Stimulated activated CD8-positive, alpha-beta memory T cell treated with anti-CD3 and anti-CD28 coated beads, Interleukin-7, amount 100 ng/mL, for 1 hour (primary cell): ENCODE results near the gene HSPA1B.
"Not testable (repeated sequence)": the region's sequence is repeated elsewhere in the genome, so short reads cannot be mapped to it uniquely, and the experiment has no call there.

Experiments used
- DNase-seq, 2 donors: peaks; one replicate each; pipeline ENCODE4 v3.0.0-alpha.2; 2020; ENCODE audit warnings: low read depth in 2 of 2

HSPA1B gene

DNA sequence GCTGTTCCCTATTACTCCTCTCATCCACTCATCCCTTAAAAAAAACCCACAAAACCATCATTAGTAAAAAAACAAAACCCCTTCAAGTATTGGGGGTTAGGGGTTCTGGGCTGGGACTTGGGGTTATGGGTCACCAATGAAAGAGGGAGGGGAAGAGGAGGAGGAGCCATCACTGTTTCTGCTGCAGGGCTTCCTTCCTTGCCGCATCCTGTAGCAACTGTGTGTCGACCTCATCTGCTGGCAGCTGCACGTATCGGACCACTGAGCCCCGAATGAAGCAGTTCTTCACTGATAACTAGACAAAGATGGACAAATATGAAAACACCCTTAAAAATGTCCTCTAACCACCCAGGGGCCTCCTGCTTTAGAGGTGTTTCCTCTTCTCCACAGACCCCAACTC, 29.9 kb upstream of the HSPA1B start:
- no peak for DNase-seq

DNA sequence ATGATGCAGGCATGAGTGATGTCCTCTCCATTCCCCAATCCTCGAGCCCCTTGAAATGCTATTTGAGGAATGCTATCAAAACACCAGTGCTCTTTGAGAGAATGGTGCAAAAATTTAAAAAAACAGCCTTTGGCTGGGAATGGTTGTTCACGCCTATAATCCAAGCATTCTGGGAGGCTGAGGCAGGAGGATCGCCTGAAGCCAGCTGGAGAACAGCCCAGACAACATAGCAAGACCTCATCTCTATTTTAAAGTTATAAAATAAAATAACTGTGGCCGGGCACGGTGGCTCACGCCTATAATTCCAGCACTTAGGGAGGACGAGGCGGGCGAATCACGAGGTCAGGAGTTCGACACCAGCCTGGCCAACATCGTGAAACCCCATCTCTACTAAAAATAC, 27.8 kb upstream of the HSPA1B start:
- no peak for DNase-seq

DNA sequence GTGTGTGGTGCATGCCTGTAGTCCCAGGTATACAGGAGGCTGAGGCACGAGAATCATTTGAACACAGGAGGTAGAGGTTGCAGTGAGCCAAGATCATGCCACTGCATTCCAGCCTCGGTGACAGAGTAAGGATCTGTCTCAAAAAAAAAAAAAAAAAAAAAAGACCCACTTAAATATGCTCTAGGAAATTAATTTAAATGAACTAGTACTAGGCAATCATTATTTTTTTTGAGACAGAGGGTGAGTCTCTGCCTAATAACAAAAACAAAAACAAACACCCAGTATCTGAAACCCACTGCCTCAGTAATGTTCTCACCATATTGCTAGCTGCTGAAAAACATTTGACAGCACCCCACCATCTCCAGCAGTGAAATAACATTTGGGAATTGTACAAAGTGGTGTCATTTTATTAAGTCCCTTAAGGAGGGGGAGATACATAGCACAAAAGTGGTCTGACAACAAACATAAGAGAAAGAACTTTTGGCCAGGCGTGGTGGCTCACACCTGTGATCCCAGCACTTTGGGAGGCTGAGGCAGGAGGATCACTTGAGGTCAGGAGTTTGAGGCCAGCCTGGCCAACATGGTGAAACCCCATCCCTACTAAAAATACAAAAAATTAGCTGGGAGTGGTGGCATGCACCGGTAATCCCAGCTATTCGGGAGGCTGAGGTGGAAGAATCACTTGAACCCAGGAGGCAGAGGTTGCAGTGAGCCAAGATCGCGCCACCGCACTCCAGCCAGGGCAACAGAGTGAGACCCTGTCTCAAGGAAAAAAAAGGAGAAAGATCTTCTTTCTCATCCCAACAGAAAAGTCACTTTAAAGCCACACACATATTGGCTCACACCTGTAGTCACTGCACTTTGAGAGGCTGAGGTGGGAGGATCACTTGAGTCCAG, 26.3 kb upstream of the HSPA1B start:
- not testable (repeated sequence) for DNase-seq

DNA sequence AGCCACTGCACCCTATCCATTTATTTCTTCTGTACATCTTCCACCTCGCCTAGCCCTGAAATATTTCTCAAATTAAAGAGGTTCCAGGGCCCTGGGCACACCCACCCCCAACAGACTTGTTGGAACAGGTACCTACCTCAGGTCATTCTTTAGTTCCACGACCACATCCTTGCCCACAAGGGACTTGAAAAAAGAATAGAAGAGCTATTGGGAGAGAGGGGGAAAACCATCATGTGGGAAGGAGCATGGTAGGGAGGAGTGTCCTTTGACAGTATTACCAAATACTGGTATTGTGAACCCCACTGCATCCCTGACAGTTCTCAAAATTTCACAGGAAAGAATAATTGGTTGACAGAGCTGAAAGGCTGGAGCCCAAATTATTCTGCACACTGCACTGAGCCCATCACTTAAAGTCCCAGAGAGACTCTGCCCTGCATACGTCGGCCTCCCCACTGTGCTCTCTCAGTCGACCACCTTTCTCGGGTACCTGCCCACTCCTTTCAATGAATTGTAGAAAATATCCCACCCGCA, 21.5 kb upstream of the HSPA1B start:
- DNase-seq, result no peak

DNA sequence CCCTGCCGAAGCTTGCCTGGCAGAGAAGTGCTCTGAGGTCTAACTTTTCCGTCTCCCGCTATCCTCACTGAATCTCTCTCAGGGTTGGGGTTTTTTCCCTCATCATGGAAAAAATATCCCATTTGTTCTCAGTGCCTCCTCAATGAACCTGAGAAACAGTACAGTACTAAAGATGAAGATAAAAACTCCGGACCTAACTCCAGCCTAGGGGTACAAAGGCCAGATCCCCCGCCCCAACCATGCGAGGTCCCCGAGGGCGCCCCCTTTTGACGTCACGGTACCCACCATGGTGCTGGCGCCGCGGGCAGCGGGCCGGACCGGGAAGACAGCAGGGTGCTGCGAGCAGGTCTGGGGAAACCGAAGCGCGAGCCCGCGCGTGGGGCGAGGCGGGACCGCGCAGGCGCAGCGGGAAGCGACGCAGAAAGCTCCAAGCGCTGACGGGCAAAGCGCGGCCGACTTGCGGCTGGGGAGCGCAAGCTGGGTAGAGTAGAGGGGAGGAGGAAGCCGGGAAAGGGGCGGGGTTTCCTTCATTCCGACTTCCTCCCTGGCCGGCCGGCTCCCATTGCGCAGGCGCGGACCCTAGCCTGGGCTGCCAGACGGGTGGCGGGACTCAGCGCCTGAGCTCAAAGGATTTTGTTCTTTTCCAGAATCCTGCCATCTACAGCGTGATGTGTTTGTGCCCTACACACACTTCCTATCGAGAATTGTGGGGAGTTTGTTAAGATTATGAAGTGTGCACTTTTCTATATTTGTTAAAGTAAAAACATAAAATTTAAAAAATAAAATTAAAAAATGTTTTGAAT, 20.9 kb upstream of the HSPA1B start, which contains the start of gene LSM2:
Gene LSM2, minus strand, starts transcription at position 497 of the 803 bp plus-strand sequence. Its CDS starts 209 bp downstream, at position 288.
- DNase-seq, result peak; percentile 92 to 95

DNA sequence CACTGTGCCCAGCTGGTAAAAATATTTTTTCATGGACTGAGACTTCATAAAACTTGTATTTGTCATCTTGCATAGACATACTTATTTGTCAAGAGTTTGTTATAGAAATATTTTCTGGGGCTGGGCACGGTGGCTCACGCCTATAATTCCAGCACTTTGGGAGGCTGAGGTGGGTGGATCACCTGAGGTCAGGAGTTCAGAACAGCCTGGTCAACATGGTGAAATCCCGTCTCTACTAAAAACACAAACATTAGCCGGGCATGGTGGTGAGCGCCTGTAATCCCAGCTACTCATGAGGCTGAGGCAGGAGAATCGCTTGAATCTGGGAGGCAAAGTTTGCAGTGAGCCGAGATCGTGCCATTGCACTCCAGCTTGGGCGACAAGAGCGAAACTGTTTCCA, 18.9 kb upstream of the HSPA1B start:
- not testable (repeated sequence) for DNase-seq

DNA sequence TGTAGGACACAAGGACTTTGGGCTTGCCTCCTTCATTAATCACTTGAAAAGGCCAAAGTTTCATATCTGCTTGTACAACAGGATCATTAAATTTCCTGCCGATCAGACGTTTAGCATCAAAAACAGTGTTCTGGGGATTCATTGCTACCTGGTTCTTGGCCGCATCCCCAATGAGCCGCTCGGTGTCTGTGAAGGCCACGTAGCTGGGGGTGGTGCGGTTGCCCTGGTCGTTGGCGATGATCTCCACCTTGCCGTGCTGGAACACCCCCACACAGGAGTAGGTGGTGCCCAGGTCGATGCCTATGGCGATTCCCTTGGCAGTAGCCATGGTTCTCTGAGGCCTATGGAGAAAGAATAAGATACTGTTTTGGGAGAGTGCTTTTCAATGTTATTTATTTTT, 15.9 kb upstream of the HSPA1B start:
- no peak for DNase-seq

DNA sequence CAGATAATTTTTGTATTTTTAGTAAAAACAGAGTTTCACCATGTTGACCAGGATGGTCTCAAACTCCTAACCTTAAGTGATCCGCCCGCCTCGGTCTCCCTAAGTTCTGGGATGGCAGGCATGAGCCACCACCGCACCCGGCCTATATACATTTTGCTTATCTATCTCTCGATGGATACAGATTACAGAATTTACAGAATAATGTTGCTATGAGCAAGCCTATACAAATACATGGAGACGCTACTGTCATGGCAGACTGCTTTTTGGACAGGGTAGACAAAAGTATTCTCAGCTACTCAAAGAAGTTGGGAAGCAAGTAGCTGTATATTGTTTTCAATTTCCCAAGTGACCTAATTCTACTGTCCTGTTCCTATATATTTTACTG, 14.1 kb upstream of the HSPA1B start:
- DNase-seq, result no peak

DNA sequence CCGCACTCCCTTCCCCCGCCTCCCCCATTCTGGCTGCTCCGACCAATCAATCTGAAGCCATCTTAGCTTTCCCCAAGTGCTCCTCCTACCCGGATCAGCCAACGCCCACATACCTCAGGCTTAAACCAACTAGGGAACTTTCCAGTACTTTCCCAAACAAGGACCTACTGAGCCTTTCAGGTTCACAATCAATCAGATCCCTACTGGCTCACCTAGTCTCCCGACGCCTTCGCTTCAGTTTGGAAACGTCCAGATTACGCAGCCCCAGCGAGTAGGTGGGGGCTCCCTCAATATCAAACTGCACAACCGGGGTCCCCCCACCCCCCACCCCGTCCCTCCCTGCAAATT, 12.9 kb upstream of the HSPA1B start:
- no peak for DNase-seq

DNA sequence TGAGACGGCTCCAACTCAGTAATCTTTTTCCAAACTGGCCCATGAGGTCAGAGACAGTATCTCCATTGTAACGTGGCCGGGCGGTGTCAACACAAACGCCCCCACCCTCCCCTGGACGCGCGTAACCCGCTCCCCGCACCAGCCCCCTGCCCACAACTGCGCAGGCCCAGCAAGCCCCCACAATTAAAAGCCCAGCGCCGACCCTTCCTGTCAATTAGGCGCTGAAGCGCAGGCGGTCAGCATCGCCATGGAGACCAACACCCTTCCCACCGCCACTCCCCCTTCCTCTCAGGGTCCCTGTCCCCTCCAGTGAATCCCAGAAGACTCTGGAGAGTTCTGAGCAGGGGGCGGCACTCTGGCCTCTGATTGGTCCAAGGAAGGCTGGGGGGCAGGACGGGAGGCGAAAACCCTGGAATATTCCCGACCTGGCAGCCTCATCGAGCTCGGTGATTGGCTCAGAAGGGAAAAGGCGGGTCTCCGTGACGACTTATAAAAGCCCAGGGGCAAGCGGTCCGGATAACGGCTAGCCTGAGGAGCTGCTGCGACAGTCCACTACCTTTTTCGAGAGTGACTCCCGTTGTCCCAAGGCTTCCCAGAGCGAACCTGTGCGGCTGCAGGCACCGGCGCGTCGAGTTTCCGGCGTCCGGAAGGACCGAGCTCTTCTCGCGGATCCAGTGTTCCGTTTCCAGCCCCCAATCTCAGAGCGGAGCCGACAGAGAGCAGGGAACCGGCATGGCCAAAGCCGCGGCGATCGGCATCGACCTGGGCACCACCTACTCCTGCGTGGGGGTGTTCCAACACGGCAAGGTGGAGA, 12.3 kb upstream of the HSPA1B start, which contains the start of the genes HSPA1A and HSPA1L:
Gene HSPA1A, plus strand, starts transcription at position 519 of the 814 bp plus-strand sequence. Its CDS starts 214 bp downstream, at position 733.
Gene HSPA1L, minus strand, starts transcription at position 259 of the 814 bp plus-strand sequence. CDS start 3,311 bp downstream, outside the sequence.
- DNase-seq, result no peak

DNA sequence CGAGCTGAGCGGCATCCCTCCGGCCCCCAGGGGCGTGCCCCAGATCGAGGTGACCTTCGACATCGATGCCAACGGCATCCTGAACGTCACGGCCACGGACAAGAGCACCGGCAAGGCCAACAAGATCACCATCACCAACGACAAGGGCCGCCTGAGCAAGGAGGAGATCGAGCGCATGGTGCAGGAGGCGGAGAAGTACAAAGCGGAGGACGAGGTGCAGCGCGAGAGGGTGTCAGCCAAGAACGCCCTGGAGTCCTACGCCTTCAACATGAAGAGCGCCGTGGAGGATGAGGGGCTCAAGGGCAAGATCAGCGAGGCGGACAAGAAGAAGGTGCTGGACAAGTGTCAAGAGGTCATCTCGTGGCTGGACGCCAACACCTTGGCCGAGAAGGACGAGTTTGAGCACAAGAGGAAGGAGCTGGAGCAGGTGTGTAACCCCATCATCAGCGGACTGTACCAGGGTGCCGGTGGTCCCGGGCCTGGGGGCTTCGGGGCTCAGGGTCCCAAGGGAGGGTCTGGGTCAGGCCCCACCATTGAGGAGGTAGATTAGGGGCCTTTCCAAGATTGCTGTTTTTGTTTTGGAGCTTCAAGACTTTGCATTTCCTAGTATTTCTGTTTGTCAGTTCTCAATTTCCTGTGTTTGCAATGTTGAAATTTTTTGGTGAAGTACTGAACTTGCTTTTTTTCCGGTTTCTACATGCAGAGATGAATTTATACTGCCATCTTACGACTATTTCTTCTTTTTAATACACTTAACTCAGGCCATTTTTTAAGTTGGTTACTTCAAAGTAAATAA, 10.2 kb upstream of the HSPA1B start:
- DNase-seq, result not testable (repeated sequence)

DNA sequence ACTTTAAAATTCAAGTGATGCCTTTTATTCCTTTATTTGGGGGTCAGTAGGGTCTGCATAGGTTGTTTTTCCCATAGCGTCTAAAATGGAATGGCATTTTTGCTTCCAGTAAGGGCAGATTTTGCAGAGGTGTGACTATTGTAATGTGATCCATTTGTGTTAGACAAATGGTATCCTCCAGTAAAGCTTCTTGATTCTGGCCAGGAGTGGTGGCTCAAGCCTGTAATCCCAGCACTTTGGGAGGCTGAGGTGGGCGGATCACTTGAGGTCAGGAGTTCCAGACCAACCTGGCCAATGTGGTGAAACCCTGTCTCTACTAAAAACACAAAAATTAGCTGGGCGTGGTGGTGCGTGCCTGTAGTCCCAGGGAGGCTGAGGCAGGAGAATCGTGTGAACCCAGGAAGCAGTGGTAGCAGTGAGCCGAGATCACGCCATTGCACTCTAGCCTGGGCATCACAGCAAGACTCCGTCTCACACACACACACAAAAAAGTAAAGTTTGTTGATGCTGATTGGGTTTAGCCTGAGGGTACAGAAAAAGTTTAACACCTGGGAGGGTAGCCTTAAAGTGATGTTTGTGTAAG, 9.5 kb upstream of the HSPA1B start:
- not testable (repeated sequence) for DNase-seq

DNA sequence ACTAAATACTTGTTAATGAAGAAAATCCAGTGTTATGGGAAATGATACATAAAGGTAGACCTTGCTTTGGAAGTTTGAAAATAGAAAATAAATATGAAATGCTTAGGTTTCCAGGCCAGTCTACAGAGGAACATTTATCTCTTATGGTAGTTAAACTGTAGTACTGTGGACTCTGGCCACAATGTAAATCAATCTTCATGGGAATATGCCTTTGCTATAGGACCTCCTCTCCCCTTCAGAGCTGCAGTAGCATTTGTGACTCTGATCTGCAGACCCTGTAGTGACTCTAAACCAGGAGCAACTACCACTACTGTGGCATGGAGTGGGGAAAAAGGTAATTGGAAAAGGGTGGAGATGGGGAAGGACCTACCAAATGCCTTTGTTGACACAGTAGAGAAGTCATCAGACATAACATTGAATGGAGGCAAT, 7.7 kb upstream of the HSPA1B start:
- DNase-seq, result no peak

DNA sequence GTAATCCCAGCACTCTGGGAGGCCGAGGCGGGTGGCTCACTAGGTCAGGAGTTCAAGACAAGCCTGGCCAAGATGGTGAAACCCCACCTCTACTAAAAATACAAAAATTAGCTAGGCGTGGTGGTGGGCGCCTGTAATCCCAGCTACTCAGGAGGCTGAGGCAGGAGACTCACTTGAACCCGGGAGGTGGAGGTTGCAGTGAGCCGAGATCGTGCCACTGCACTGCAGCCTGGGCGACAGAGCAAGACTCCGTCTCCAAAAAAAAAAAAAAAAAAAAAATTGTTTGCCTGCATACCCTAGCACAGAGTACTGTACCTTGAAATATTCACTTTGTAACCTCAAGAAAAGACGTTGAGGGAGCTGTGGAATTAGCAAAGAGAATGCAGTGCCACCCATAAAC, 7.1 kb upstream of the HSPA1B start:
- DNase-seq, result not testable (repeated sequence)

DNA sequence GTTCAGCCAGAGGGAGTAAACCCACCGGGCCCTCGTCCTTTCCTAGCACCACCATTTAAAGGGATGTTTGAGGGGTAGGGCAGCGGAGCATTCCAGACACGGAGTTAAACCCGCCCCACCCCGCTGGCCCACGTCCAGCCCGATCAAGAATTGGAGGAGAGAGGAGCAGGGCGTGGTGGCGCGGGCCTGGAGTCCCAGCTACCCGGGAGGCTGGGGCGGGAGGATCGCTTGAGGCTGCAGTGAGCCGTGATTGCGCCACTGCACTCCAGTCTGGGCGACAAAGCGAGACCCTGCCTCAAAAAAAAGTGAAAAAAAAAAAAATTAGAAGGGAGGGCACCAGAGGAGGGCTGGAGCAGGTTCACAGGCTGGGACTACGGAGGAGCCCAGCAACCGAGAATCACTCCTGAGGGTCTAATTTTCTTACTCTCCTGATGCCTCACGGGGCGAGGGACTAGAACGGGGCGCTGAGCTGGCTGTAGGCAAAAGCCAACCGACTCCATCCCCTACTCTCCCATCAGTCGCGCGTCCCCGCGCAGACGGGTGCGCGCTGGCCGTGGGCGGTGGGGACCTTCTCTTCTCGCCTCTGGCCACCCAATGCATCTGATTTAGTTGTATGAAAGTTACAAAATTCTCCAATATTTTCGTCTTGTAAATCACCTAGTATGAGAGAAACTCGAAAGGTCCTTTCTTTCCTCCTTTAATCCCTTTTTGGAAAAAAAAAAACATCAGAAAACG, 6.1 kb upstream of the HSPA1B start:
- no peak for DNase-seq

DNA sequence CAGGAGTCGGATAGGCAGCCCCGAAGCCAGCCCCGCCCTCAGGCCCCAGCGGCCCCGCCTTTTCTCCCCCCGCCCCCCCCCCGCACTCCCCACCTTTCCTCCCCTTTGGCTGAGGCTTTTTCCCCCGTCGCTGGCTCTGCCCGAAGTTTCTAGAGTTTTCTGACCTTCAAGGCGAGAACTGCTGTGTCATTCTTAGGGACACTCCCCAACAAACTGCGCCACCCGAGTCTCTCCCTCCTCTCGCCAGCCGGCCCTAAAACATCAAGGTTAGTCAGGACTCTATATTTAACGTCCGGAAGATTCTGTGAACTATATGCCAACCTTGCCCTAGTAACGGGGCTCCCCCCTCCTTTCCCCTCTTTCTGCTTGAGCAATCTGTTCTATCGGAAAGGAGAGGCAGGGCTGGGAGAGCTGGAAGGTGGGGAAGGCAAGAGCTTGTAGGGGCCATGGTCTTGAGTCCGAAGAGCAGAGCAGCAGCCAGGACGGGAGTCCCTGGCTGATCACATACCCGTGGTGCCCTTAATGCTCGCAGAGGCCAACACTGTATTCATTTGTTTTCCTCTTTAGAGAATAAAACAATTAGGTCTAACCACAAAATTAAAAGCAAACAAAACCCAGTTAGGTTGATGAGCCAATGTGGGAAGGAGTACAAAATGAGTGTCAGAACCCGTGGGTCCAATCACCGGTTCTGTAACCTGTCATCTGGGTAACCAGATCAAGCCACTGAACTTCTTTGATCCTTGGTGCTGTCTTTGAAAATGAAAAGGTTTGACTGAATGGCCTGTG, 5.3 kb upstream of the HSPA1B start:
- DNase-seq, result peak in 1 of 2 donors; percentile 37

DNA sequence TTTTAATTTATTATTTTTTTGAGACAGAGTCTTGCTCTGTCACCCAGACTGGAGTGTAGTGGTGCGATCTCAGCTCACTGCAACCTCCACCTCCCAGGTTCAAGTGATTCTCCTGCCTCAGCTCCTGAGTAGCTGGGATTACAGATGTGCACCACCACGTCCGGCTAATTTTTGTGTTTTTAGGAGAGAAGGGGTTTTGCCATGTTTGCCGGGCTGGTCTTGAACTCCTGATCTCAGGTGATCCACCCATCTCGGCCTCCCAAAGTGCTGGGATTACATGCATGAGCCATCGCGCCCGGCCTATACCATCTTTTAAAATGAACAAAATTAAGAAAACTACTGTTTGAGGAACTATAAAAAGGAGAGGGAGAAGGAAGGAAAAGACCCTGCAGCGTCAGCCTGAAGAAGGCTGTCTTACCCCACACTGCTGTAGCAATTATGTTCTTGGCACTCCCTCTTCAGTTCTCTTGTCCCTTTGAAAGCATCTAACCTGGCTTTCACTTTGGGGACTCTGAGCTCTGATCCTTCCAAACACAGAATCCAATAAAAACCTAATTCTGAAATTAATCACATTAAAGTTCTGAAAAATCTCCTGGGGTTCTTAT, 3.8 kb upstream of the HSPA1B start:
- DNase-seq, result not testable (repeated sequence)

DNA sequence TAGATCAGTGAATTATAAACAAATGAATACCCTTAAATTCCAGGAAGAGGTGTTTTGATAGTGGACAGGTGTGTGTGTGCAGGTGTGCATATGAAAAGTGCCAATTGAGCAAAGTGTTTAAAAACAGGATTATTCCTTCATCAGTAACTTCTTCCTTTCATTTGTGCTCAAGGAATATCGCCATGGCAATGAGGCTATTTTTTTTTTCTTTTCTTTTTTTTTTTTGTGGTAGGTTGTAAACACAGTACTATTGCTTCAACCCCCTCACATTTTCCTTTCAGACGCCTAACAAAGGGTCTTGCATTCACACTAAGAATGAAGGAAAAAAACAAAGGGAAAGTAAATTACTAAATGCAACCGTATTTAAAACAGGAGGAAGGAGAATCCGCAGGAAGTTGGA, 2.0 kb upstream of the HSPA1B start:
- no peak for DNase-seq
